Measurements from ENCODE around the gene WAPL. TPM values are rescaled to one million over a fixed set of nuclear protein-coding genes. Genes with fewer than 3 reads are reported as not detected.

Gene WAPL
- total RNA-seq: 23.6 and 26.2 TPM in 2 replicates

GRCh38 chr10:86521678-86522509, at the start of gene WAPL:
Gene WAPL, minus strand, starts transcription at chr10:86521792. Its CDS starts 3,723 bp downstream, at chr10:86518069.

Other genes starting within 250 kb of the WAPL start
- gene GRID1, start 155.0 kb downstream of the WAPL start, total RNA-seq: not detected in 2 replicates
- gene OPN4, start 132.8 kb upstream of the WAPL start, total RNA-seq: not detected in 2 replicates
- gene LDB3, start 146.7 kb upstream of the WAPL start, total RNA-seq: not detected in 2 replicates
- gene BMPR1A, start 234.8 kb upstream of the WAPL start, total RNA-seq: 22.2 and 24.5 TPM in 2 replicates

Data from myometrial cell (primary cell).